H1 (cell line): ENCODE measurements around the gene RRP7A. TPM values are rescaled to one million over a fixed set of nuclear protein-coding genes. Genes with fewer than 3 reads are reported as not detected.

Experiments
- YY1 ChIP-seq: IDR thresholded peaks from 2 replicates; pipeline ENCODE4 v1.6.1; 2011; ENCODE audit warnings: low read depth, mild to moderate bottlenecking, low read length
- polyA plus RNA-seq, 7 experiments: library from polyadenylated mRNA; depleted of rRNA in 3 of 7; stranded (reverse) in 5 of 7; unstranded in 2 of 7; fragments of >200 nt in 5 of 7; fragments of 200-250 nt in 2 of 7; gene quantifications; 1 replicate in 5 of 7; 2 replicates in 1 of 7; 4 replicates in 1 of 7; pipeline versions ENCODE4 v1.2.1 to v1.2.3, GENCODE V29; 2011 to 2013; ENCODE audit warnings: missing spikeins in 2 of 7, mixed read lengths in 2 of 7
- total RNA-seq: library from RNA; stranded (reverse); fragmentation: NEBNext Ultra II Directional; extraction: Animal tissue kit (Norgen Biotek cat#: 25700); gene quantifications from 2 replicates; pipeline ENCODE4 v1.2.1, GENCODE V29; 2021
- TF ChIP-seq, protein P1 (sequence below): fragments of 300-600 bp; sonication (generic); IDR thresholded peaks from 2 replicates; pipeline ENCODE4 v1.7.1; 2012; ENCODE audit warnings: low read length, moderate library complexity, mild to moderate bottlenecking, inconsistent platforms; ENCODE audit not compliant: insufficient replicate concordance

The RRP7A gene
- total and polyA plus RNA-seq, 2 of the 8 experiments (the other 6 are each of a cell fraction or from before 2014, with no cell fraction given): 18.4 to 49.0 TPM

DNA sequence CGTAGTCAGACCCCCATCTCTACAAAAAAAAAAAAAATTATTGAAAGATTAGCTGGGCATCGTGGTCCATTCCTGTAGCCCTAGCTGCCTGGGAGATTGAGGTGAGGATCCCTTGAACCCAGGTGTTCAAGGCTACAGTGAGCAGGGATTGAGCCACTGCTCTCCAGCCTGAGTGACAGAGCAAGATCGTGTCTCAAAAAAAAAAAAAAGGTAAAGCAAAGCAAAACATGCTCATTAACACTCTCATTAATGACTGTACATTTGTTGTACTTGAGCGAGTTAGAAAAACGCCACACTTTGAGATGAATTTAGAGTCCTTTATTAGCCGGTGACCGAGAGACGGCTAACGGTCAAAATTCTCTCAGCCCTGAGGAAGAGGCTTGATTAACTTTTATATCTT, 28.0 kb upstream of the RRP7A start (continued):
- TF ChIP-seq, protein P1, sequence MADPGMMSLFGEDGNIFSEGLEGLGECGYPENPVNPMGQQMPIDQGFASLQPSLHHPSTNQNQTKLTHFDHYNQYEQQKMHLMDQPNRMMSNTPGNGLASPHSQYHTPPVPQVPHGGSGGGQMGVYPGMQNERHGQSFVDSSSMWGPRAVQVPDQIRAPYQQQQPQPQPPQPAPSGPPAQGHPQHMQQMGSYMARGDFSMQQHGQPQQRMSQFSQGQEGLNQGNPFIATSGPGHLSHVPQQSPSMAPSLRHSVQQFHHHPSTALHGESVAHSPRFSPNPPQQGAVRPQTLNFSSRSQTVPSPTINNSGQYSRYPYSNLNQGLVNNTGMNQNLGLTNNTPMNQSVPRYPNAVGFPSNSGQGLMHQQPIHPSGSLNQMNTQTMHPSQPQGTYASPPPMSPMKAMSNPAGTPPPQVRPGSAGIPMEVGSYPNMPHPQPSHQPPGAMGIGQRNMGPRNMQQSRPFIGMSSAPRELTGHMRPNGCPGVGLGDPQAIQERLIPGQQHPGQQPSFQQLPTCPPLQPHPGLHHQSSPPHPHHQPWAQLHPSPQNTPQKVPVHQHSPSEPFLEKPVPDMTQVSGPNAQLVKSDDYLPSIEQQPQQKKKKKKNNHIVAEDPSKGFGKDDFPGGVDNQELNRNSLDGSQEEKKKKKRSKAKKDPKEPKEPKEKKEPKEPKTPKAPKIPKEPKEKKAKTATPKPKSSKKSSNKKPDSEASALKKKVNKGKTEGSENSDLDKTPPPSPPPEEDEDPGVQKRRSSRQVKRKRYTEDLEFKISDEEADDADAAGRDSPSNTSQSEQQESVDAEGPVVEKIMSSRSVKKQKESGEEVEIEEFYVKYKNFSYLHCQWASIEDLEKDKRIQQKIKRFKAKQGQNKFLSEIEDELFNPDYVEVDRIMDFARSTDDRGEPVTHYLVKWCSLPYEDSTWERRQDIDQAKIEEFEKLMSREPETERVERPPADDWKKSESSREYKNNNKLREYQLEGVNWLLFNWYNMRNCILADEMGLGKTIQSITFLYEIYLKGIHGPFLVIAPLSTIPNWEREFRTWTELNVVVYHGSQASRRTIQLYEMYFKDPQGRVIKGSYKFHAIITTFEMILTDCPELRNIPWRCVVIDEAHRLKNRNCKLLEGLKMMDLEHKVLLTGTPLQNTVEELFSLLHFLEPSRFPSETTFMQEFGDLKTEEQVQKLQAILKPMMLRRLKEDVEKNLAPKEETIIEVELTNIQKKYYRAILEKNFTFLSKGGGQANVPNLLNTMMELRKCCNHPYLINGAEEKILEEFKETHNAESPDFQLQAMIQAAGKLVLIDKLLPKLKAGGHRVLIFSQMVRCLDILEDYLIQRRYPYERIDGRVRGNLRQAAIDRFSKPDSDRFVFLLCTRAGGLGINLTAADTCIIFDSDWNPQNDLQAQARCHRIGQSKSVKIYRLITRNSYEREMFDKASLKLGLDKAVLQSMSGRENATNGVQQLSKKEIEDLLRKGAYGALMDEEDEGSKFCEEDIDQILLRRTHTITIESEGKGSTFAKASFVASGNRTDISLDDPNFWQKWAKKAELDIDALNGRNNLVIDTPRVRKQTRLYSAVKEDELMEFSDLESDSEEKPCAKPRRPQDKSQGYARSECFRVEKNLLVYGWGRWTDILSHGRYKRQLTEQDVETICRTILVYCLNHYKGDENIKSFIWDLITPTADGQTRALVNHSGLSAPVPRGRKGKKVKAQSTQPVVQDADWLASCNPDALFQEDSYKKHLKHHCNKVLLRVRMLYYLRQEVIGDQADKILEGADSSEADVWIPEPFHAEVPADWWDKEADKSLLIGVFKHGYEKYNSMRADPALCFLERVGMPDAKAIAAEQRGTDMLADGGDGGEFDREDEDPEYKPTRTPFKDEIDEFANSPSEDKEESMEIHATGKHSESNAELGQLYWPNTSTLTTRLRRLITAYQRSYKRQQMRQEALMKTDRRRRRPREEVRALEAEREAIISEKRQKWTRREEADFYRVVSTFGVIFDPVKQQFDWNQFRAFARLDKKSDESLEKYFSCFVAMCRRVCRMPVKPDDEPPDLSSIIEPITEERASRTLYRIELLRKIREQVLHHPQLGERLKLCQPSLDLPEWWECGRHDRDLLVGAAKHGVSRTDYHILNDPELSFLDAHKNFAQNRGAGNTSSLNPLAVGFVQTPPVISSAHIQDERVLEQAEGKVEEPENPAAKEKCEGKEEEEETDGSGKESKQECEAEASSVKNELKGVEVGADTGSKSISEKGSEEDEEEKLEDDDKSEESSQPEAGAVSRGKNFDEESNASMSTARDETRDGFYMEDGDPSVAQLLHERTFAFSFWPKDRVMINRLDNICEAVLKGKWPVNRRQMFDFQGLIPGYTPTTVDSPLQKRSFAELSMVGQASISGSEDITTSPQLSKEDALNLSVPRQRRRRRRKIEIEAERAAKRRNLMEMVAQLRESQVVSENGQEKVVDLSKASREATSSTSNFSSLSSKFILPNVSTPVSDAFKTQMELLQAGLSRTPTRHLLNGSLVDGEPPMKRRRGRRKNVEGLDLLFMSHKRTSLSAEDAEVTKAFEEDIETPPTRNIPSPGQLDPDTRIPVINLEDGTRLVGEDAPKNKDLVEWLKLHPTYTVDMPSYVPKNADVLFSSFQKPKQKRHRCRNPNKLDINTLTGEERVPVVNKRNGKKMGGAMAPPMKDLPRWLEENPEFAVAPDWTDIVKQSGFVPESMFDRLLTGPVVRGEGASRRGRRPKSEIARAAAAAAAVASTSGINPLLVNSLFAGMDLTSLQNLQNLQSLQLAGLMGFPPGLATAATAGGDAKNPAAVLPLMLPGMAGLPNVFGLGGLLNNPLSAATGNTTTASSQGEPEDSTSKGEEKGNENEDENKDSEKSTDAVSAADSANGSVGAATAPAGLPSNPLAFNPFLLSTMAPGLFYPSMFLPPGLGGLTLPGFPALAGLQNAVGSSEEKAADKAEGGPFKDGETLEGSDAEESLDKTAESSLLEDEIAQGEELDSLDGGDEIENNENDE: no peak
- no peak for TF ChIP-seq YY1
